HepG2 (cell line): Measurements from ENCODE around the gene OGG1. TPM values are rescaled to one million over a fixed set of nuclear protein-coding genes. Genes with fewer than 3 reads are reported as not detected.

Source experiments
- ATAC-seq: fragments of 200-7000 bp; cut with Tn5 transposase; 3 replicates; pipeline ENCODE4 v1.9.1; 2020; ENCODE audit warnings: mild to moderate bottlenecking, moderate library complexity
- BruUV-seq: library from RNA; stranded (reverse); fragments of 400-500 nt; replicated peaks from 2 replicates; lab custom pipeline; 2021; lab: Mats Ljungman, UMichigan
- CTCF ChIA-PET: fragments of 300-600 bp; formaldehyde crosslinking; extraction: SDS; loops from one replicate; lab custom pipeline; 2021; ENCODE audit warnings: low total read pairs, inconsistent platforms, low intra/inter-chr PET ratio; lab: Yijun Ruan, JAX
- POLR2A ChIA-PET: fragments of 350-600 bp; sonication (Branson Sonifier 250); formaldehyde crosslinking; loops from one replicate; lab custom pipeline; 2020; ENCODE audit warnings: antibody characterized with exemption, inconsistent platforms; lab: Yijun Ruan, JAX
- DNase-seq: peaks from one replicate; pipeline ENCODE4 v3.0.0-alpha.2; 2015; ENCODE audit warnings: low spot score
- FAIRE-seq: peaks from 3 replicates; lab custom pipeline; 2011; peaks lifted over from hg19 to GRCh38; lab: Jason Lieb, UNC
- H2AFZ ChIP-seq: one replicate; pipeline ENCODE4 v1.6.1; 2011; ENCODE audit warnings: low read length, inconsistent platforms
- H3K27ac ChIP-seq: fragments of 300-600 bp; 3 replicates; pipeline ENCODE4 v1.8.0; 2011; ENCODE audit warnings: mixed run types, mild to moderate bottlenecking, mixed read lengths, low read length, inconsistent platforms; ENCODE audit not compliant: insufficient read depth; ENCODE audit errors: extremely low read length
- H3K27me3 ChIP-seq, 2 experiments: fragments of 200-600 bp in 1 of 2; 2 replicates in 1 of 2; 3 replicates in 1 of 2; pipeline versions ENCODE4 v1.6.0 to v1.8.0; 2011; ENCODE audit warnings: low read length in 2 of 2, mild to moderate bottlenecking in 2 of 2, moderate library complexity in 2 of 2, inconsistent platforms in 1 of 2; ENCODE audit not compliant: insufficient read depth in 2 of 2, control insufficient read depth in 1 of 2
- H3K36me3 ChIP-seq, 2 experiments: fragments of 200-600 bp in 1 of 2; replicated peaks in 1 of 2; 2 replicates in 1 of 2; 3 replicates in 1 of 2; pipeline versions ENCODE4 v1.5.1 to v1.8.0; 2011; ENCODE audit warnings: low read length in 2 of 2, inconsistent platforms in 1 of 2; ENCODE audit not compliant: insufficient read depth in 2 of 2, control insufficient read depth in 1 of 2
- H3K4me1 ChIP-seq: 2 replicates; pipeline ENCODE4 v1.5.1; 2012; ENCODE audit warnings: low read length, inconsistent platforms; ENCODE audit not compliant: insufficient read depth
- H3K4me2 ChIP-seq: 2 replicates; pipeline ENCODE4 v1.6.0; 2011; ENCODE audit warnings: low read depth, low read length, inconsistent platforms
- H3K4me3 ChIP-seq, 3 experiments: fragments of 200-600 bp in 1 of 3; sonication (generic), shearing (Covaris generic) in 1 of 3; replicated peaks in 1 of 3; 2 replicates each; pipeline ENCODE4 v1.5.1; 2011 to 2016; ENCODE audit warnings: low read length in 3 of 3, inconsistent platforms in 2 of 3, low read depth in 2 of 3, mild to moderate bottlenecking in 2 of 3, control low read depth in 1 of 3, mixed read lengths in 1 of 3; ENCODE audit not compliant: insufficient read depth in 1 of 3
- H3K79me2 ChIP-seq: one replicate; pipeline ENCODE4 v1.6.1; 2011; ENCODE audit warnings: low read length, inconsistent platforms; ENCODE audit not compliant: insufficient read depth
- H3K9ac ChIP-seq: 2 replicates; pipeline ENCODE4 v1.6.0; 2011; ENCODE audit warnings: mild to moderate bottlenecking, low read depth, low read length, inconsistent platforms; ENCODE audit not compliant: insufficient read depth
- H3K9me3 ChIP-seq: 2 replicates; pipeline ENCODE4 v1.5.1; 2012; ENCODE audit warnings: mild to moderate bottlenecking, low read length
- H4K20me1 ChIP-seq: 2 replicates; pipeline ENCODE4 v1.6.0; 2011; ENCODE audit warnings: inconsistent platforms, mild to moderate bottlenecking, low read length, moderate library complexity; ENCODE audit not compliant: insufficient read depth
- CHD2 ChIP-seq: IDR thresholded peaks from 2 replicates; pipeline ENCODE4 v1.6.1; 2011; ENCODE audit warnings: low read depth, low read length, improper control_type of control experiment
- CREB1 ChIP-seq, 2 experiments: fragments of 450-650 bp in 1 of 2; IDR thresholded peaks; 2 replicates each; pipeline ENCODE4 v1.6.1; 2016 to 2017; ENCODE audit warnings: control low read depth in 1 of 2, mild to moderate bottlenecking in 1 of 2, missing compliant biosample characterization in 1 of 2, missing genetic modification characterization in 1 of 2
- JARID2 ChIP-seq: sonication (generic); formaldehyde crosslinking; IDR thresholded peaks from 2 replicates; pipeline ENCODE4 v1.8.1; 2023; ENCODE audit warnings: missing genetic modification reagents, inconsistent platforms; ENCODE audit not compliant: insufficient replicate concordance
- NFIB ChIP-seq: sonication (generic); formaldehyde crosslinking; IDR thresholded peaks from 2 replicates; pipeline ENCODE4 v1.9.0; 2021; ENCODE audit warnings: missing genetic modification reagents, mild to moderate bottlenecking, borderline replicate concordance
- NFYB ChIP-seq: sonication (generic); formaldehyde crosslinking; IDR thresholded peaks from 2 replicates; pipeline ENCODE4 v1.4.0; 2020; ENCODE audit warnings: missing genetic modification reagents
- NR2F1 ChIP-seq, 2 experiments: fragments of 450-650 bp in 1 of 2; formaldehyde crosslinking in 1 of 2; IDR thresholded peaks; 2 replicates each; pipeline versions ENCODE4 v1.5.0 to v1.6.1; 2016 to 2020; ENCODE audit warnings: mild to moderate bottlenecking in 1 of 2, missing compliant biosample characterization in 1 of 2, missing genetic modification reagents in 1 of 2, moderate library complexity in 1 of 2
- SIX4 ChIP-seq: sonication (generic); formaldehyde crosslinking; IDR thresholded peaks from 2 replicates; pipeline ENCODE4 v1.4.0; 2020; ENCODE audit warnings: missing genetic modification reagents
- SMARCE1 ChIP-seq: fragments of 450-650 bp; IDR thresholded peaks from 2 replicates; pipeline ENCODE4 v1.6.1; 2017; ENCODE audit warnings: borderline replicate concordance
- ZFY ChIP-seq: sonication (generic); formaldehyde crosslinking; IDR thresholded peaks from 2 replicates; pipeline ENCODE4 v1.4.0; 2020; ENCODE audit warnings: missing genetic modification reagents
- ZNF17 ChIP-seq: sonication (generic); formaldehyde crosslinking; IDR thresholded peaks from 2 replicates; pipeline ENCODE4 v1.5.0; 2020; ENCODE audit warnings: mild to moderate bottlenecking, missing genetic modification reagents
- ZNF564 ChIP-seq: sonication (generic); formaldehyde crosslinking; IDR thresholded peaks from 2 replicates; pipeline ENCODE4 v1.8.1; 2023; ENCODE audit warnings: mild to moderate bottlenecking, missing genetic modification reagents
- ZNF674 ChIP-seq: sonication (generic); formaldehyde crosslinking; IDR thresholded peaks from 2 replicates; pipeline ENCODE4 v1.5.0; 2020; ENCODE audit warnings: low read depth, mild to moderate bottlenecking, missing genetic modification reagents
- ZNF720 ChIP-seq: sonication (generic); formaldehyde crosslinking; IDR thresholded peaks from 2 replicates; pipeline ENCODE4 v1.4.0; 2020; ENCODE audit warnings: missing genetic modification reagents
- WGBS: methylation state at CpG from one replicate; pipeline ENCODE4 v1.1.6; 2017; ENCODE audit warnings: low lambda C conversion rate; 5-methylcytosine and 5-hydroxymethylcytosine counted together
- in situ Hi-C: cut with HindIII; loops from 2 replicates; pipeline ENCODE4 v1.10.0; 2017; ENCODE audit warnings: low pct_unique_long_range_greater_than_20kb; ENCODE audit not compliant: extremely low pct_ligation_motif_present
- intact Hi-C: fragments of 100-400 bp; cut with micrococcal nuclease; formaldehyde crosslinking; loops from one replicate; pipeline ENCODE4 v1.10.0; 2022; ENCODE audit not compliant: unreplicated experiment
- polyA plus RNA-seq, 8 experiments: library from polyadenylated mRNA; depleted of rRNA in 3 of 8; stranded (reverse) in 7 of 8; unstranded in 1 of 8; fragments of >200 nt; fragmentation: Illumina TruSeq in 4 of 8; extraction: Trizol in 4 of 8; gene quantifications; 2 replicates each; pipeline versions ENCODE4 v1.2.1 to v1.2.3, GENCODE V29; 2011 to 2016; ENCODE audit warnings: low read depth in 4 of 8, missing spikeins in 1 of 8, mixed read lengths in 1 of 8; ENCODE audit not compliant: insufficient read depth in 1 of 8
- total RNA-seq, 5 experiments: library from RNA; depleted of rRNA; stranded (reverse); fragments of >200 nt; fragmentation: Illumina TruSeq; extraction: Trizol; gene quantifications; 2 replicates each; pipeline ENCODE4 v1.2.3, GENCODE V29; 2016; ENCODE audit warnings: low read depth in 1 of 5
- TF ChIP-seq, protein P1 (sequence below): IDR thresholded peaks from 2 replicates; pipeline ENCODE4 v1.6.1; 2016; ENCODE audit warnings: low read depth, missing genetic modification reagents, missing compliant biosample characterization

OGG1 gene
- total and polyA plus RNA-seq, 2 of the 13 experiments (the other 11 are each of a cell fraction or from before 2014, with no cell fraction given): 28.7 to 33.2 TPM

GRCh38 chr3:9736831-9737230 is 12.9 kb upstream of the OGG1 start (continued):
- TF ChIP-seq, protein P1, sequence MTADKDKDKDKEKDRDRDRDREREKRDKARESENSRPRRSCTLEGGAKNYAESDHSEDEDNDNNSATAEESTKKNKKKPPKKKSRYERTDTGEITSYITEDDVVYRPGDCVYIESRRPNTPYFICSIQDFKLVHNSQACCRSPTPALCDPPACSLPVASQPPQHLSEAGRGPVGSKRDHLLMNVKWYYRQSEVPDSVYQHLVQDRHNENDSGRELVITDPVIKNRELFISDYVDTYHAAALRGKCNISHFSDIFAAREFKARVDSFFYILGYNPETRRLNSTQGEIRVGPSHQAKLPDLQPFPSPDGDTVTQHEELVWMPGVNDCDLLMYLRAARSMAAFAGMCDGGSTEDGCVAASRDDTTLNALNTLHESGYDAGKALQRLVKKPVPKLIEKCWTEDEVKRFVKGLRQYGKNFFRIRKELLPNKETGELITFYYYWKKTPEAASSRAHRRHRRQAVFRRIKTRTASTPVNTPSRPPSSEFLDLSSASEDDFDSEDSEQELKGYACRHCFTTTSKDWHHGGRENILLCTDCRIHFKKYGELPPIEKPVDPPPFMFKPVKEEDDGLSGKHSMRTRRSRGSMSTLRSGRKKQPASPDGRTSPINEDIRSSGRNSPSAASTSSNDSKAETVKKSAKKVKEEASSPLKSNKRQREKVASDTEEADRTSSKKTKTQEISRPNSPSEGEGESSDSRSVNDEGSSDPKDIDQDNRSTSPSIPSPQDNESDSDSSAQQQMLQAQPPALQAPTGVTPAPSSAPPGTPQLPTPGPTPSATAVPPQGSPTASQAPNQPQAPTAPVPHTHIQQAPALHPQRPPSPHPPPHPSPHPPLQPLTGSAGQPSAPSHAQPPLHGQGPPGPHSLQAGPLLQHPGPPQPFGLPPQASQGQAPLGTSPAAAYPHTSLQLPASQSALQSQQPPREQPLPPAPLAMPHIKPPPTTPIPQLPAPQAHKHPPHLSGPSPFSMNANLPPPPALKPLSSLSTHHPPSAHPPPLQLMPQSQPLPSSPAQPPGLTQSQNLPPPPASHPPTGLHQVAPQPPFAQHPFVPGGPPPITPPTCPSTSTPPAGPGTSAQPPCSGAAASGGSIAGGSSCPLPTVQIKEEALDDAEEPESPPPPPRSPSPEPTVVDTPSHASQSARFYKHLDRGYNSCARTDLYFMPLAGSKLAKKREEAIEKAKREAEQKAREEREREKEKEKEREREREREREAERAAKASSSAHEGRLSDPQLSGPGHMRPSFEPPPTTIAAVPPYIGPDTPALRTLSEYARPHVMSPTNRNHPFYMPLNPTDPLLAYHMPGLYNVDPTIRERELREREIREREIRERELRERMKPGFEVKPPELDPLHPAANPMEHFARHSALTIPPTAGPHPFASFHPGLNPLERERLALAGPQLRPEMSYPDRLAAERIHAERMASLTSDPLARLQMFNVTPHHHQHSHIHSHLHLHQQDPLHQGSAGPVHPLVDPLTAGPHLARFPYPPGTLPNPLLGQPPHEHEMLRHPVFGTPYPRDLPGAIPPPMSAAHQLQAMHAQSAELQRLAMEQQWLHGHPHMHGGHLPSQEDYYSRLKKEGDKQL (CRISPR knock-in tag): no peak
- TF ChIP-seq ZNF564 (CRISPR knock-in tag) (no peak), ZNF674 (CRISPR knock-in tag) (no peak), ZNF17 (CRISPR knock-in tag) (no peak)
- TF ChIP-seq, all 625 proteins: peak for 0

DNA sequence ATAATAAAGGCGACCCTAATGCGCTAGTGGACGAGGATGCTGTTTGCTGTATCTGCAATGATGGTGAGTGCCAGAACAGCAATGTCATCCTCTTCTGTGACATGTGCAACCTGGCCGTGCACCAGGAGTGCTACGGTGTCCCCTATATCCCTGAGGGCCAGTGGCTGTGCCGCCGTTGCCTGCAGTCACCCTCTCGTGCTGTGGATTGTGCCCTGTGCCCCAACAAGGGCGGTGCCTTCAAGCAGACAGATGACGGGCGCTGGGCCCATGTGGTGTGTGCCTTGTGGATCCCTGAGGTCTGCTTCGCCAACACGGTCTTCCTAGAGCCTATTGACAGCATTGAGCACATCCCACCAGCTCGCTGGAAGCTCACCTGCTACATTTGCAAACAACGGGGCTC is 10.6 kb upstream of the OGG1 start:
- H3K9me3 ChIP-seq: no peaks in the 10 kb centered on the region
- WGBS: 99% methylated on average over 7 of the region's 15 CpGs
- intact Hi-C loops (no loop called here), in situ Hi-C loops (no loop called here)
- no peak for ATAC-seq
- no peak overlapping the region for H3K4me3 ChIP-seq
- no peak for FAIRE-seq
- peaks cover under 1% of the 10 kb centered on the region for H3K79me2 ChIP-seq
- H3K36me3 ChIP-seq: peaks cover 40 to 94% of the 10 kb centered on the region in 2 experiments
- H3K9ac ChIP-seq: no peak overlapping the region
- ChIA-PET CTCF (no interaction called here), POLR2A (no interaction called here)
- TF ChIP-seq NR2F1 (CRISPR knock-in tag; IDR thresholded peaks at IDR 0.05) (no peak), ZNF720 (CRISPR knock-in tag) (no peak), SIX4 (CRISPR knock-in tag) (no peak), ZFY (CRISPR knock-in tag) (no peak), NFYB (no peak), JARID2 (CRISPR knock-in tag) (no peak), CREB1 (IDR thresholded peaks at IDR 0.05) (no peak), CREB1 (CRISPR knock-in tag; IDR thresholded peaks at IDR 0.05) (no peak), CHD2 (no peak), NFIB (no peak), SMARCE1 (no peak)
- BruUV-seq: no TSS peak
- no peak overlapping the region for H3K27ac ChIP-seq
- H2AFZ ChIP-seq: no peak overlapping the region
- H3K27me3 ChIP-seq: no peaks in the 10 kb centered on the region
- H3K4me2 ChIP-seq: no peak overlapping the region
- DNase-seq: no peak
- no peaks in the 10 kb centered on the region for H4K20me1 ChIP-seq
- H3K4me1 ChIP-seq: no peaks in the 10 kb centered on the region
